H9 (cell line): Measurements from ENCODE around the gene CDKN2D. TPM values are rescaled to one million over a fixed set of nuclear protein-coding genes. Genes with fewer than 3 reads are reported as not detected.

Source experiments
- DNase-seq: peaks from one replicate; pipeline ENCODE4 v3.0.0-alpha.2; 2017
- H2AFZ ChIP-seq: one replicate; pipeline ENCODE4 v1.6.1; 2013; ENCODE audit warnings: mild to moderate bottlenecking, low read length, control low read depth, moderate library complexity
- H2AK5ac ChIP-seq: 2 replicates; pipeline ENCODE4 v1.6.1; 2013; ENCODE audit warnings: low read length, control low read depth, mixed read lengths; ENCODE audit not compliant: insufficient read length
- H2BK120ac ChIP-seq: one replicate; pipeline ENCODE4 v1.6.1; 2013; ENCODE audit warnings: low read depth, mild to moderate bottlenecking, low read length, control low read depth, inconsistent platforms; ENCODE audit not compliant: poor library complexity, severe bottlenecking
- H2BK12ac ChIP-seq: 2 replicates; pipeline ENCODE4 v1.6.1; 2013; ENCODE audit warnings: low read length, control low read depth, mixed read lengths, low read depth; ENCODE audit not compliant: insufficient read length
- H2BK15ac ChIP-seq: 2 replicates; pipeline ENCODE4 v1.6.1; 2013; ENCODE audit warnings: low read depth, low read length, control low read depth
- H2BK20ac ChIP-seq: one replicate; pipeline ENCODE4 v1.6.1; 2013; ENCODE audit warnings: low read depth, mild to moderate bottlenecking, low read length, control low read depth, inconsistent platforms; ENCODE audit not compliant: poor library complexity, severe bottlenecking
- H2BK5ac ChIP-seq: 2 replicates; pipeline ENCODE4 v1.6.1; 2013; ENCODE audit warnings: low read length, control low read depth, mixed read lengths; ENCODE audit not compliant: insufficient read length
- H3K14ac ChIP-seq: 2 replicates; pipeline ENCODE4 v1.6.1; 2013; ENCODE audit warnings: low read length, control low read depth; ENCODE audit not compliant: insufficient read depth
- H3K18ac ChIP-seq: 2 replicates; pipeline ENCODE4 v1.6.1; 2013; ENCODE audit warnings: low read depth, mild to moderate bottlenecking, mixed read lengths, low read length, control low read depth; ENCODE audit not compliant: insufficient read length
- H3K23ac ChIP-seq: 2 replicates; pipeline ENCODE4 v1.6.1; 2013; ENCODE audit warnings: low read length, control low read depth, mixed read lengths, low read depth; ENCODE audit not compliant: insufficient read length
- H3K23me2 ChIP-seq: 2 replicates; pipeline ENCODE4 v1.6.1; 2013; ENCODE audit warnings: low read depth, mild to moderate bottlenecking, mixed read lengths, low read length, control low read depth; ENCODE audit not compliant: insufficient read length, poor library complexity, severe bottlenecking
- H3K27ac ChIP-seq: 2 replicates; pipeline ENCODE4 v1.5.1; 2013; ENCODE audit warnings: low read length, control low read depth, mixed read lengths, low read depth; ENCODE audit not compliant: insufficient read length
- H3K27me3 ChIP-seq: 2 replicates; pipeline ENCODE4 v1.6.1; 2013; ENCODE audit warnings: low read length, control low read depth, inconsistent platforms; ENCODE audit not compliant: insufficient read depth
- H3K4ac ChIP-seq: 2 replicates; pipeline ENCODE4 v1.6.1; 2013; ENCODE audit warnings: low read depth, mild to moderate bottlenecking, control low read depth, inconsistent platforms, low read length, moderate library complexity
- H3K4me1 ChIP-seq: 2 replicates; pipeline ENCODE4 v1.6.1; 2013; ENCODE audit warnings: low read length, control low read depth, inconsistent platforms; ENCODE audit not compliant: insufficient read depth
- H3K4me2 ChIP-seq: 2 replicates; pipeline ENCODE4 v1.6.1; 2013; ENCODE audit warnings: low read length, control low read depth, mixed read lengths; ENCODE audit not compliant: insufficient read length, insufficient read depth
- H3K56ac ChIP-seq: 2 replicates; pipeline ENCODE4 v1.6.1; 2013; ENCODE audit warnings: low read depth, mild to moderate bottlenecking, mixed read lengths, low read length, control low read depth; ENCODE audit not compliant: insufficient read length
- H3K79me1 ChIP-seq: 2 replicates; pipeline ENCODE4 v1.6.1; 2013; ENCODE audit warnings: low read depth, mild to moderate bottlenecking, moderate library complexity, low read length, control low read depth, inconsistent platforms; ENCODE audit not compliant: insufficient read depth, poor library complexity, severe bottlenecking
- H3K79me2 ChIP-seq: 2 replicates; pipeline ENCODE4 v1.6.1; 2013; ENCODE audit warnings: low read length, control low read depth, inconsistent platforms; ENCODE audit not compliant: insufficient read depth
- H3K9ac ChIP-seq: 2 replicates; pipeline ENCODE4 v1.6.1; 2013; ENCODE audit warnings: low read length, control low read depth, mixed read lengths; ENCODE audit not compliant: insufficient read length; ENCODE audit errors: extremely low read depth
- H3K9me3 ChIP-seq: one replicate; pipeline ENCODE4 v1.6.1; 2013; ENCODE audit warnings: low read depth, low read length, inconsistent platforms; ENCODE audit not compliant: control insufficient read depth
- H3T11ph ChIP-seq: one replicate; pipeline ENCODE4 v1.6.1; 2013; ENCODE audit warnings: mild to moderate bottlenecking, low read length, control low read depth, inconsistent platforms
- H4K20me1 ChIP-seq: one replicate; pipeline ENCODE4 v1.6.1; 2013; ENCODE audit not compliant: control insufficient read depth, insufficient read length, insufficient read depth
- H4K5ac ChIP-seq: 2 replicates; pipeline ENCODE4 v1.6.1; 2013; ENCODE audit warnings: low read depth, mild to moderate bottlenecking, mixed read lengths, low read length, control low read depth; ENCODE audit not compliant: insufficient read length
- H4K8ac ChIP-seq: replicated peaks from 2 replicates; pipeline ENCODE4 v1.6.1; 2013; ENCODE audit warnings: low read length, control low read depth, mixed read lengths, low read depth; ENCODE audit not compliant: insufficient read length
- H4K91ac ChIP-seq: 2 replicates; pipeline ENCODE4 v1.6.1; 2013; ENCODE audit warnings: low read depth, mild to moderate bottlenecking, moderate library complexity, mixed read lengths, low read length, control low read depth; ENCODE audit not compliant: insufficient read length
- H3K27ac Mint-ChIP-seq, 3 experiments: 2 replicates in 2 of 3; 3 replicates in 1 of 3; pipeline ENCODE4 v1.8.0; 2020 to 2021; ENCODE audit warnings: mixed read lengths in 3 of 3, mild to moderate bottlenecking in 1 of 3, moderate library complexity in 1 of 3
- H3K27me3 Mint-ChIP-seq: 2 replicates; pipeline ENCODE4 v1.8.0; 2021; ENCODE audit warnings: low read depth, mild to moderate bottlenecking, moderate library complexity, mixed read lengths
- H3K36me3 Mint-ChIP-seq, 3 experiments: 2 replicates in 2 of 3; 3 replicates in 1 of 3; pipeline ENCODE4 v1.8.0; 2020 to 2021; ENCODE audit warnings: low read depth in 3 of 3, mixed read lengths in 3 of 3; ENCODE audit not compliant: insufficient read depth in 1 of 3
- H3K4me1 Mint-ChIP-seq, 2 experiments: 2 replicates each; pipeline ENCODE4 v1.8.0; 2020; ENCODE audit warnings: mixed read lengths in 2 of 2
- H3K4me3 Mint-ChIP-seq, 2 experiments: 2 replicates in 1 of 2; 3 replicates in 1 of 2; pipeline ENCODE4 v1.8.0; 2020 to 2021; ENCODE audit warnings: mild to moderate bottlenecking in 2 of 2, mixed read lengths in 2 of 2, moderate library complexity in 1 of 2
- H3K9me3 Mint-ChIP-seq, 2 experiments: 2 replicates in 1 of 2; 3 replicates in 1 of 2; pipeline ENCODE4 v1.8.0; 2020; ENCODE audit warnings: mild to moderate bottlenecking in 2 of 2, mixed read lengths in 2 of 2, moderate library complexity in 1 of 2
- WGBS: extraction: QIAGEN DNeasy Blood & Tissue Kit; methylation state at CpG from one replicate; pipeline ENCODE4 v1.1.7; 2013; ENCODE audit warnings: missing lambda C conversion rate, low lambda C conversion rate, mixed read lengths; ENCODE audit not compliant: insufficient read length; ENCODE audit errors: extremely low coverage; 5-methylcytosine and 5-hydroxymethylcytosine counted together
- total RNA-seq: library from RNA; stranded (reverse); gene quantifications from 2 replicates; pipeline ENCODE4 v1.2.1, GENCODE V29; 2021
- TF ChIP-seq, protein P1 (sequence below): fragments of 200-600 bp; sonication (generic); conservative IDR thresholded peaks from 3 replicates; pipeline ENCODE4 v1.8.0; 2021; ENCODE audit warnings: antibody characterized with exemption, mild to moderate bottlenecking

CDKN2D gene
- total RNA-seq, 1 experiment from 2014 or later: 2.8 TPM

DNA sequence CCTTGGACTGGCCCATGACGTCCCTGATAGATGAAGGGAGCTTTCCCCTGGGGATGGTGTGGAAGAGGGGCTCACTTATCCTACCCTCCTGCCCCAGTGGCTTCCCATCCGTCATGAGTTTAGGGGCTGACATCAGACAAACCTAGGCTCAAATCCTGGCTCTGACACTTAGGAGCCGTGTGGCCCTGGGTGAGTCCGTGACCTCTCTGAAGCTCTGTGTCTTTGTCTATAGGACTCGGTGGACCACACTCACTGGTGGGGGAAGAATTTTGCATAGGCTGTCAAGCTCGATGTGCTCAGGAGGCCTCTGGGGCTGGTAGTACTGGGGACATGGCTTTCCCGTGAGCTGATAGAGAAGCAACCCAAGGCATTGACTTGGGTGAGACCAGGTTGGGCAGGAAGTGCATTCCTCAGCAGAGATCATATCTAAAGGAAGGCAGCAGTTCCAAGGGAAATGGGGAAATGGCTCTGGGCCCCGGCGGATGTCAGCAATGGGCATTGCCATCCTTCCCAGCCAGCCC lies 35.7 kb upstream of the CDKN2D start:
- Histone ChIP-seq H2AK5ac (no peak overlapping the region), H2BK120ac (no peak overlapping the region), H4K20me1 (no peaks in the 10 kb centered on the region), H2BK5ac (no peak overlapping the region), H3K79me1 (no peaks in the 10 kb centered on the region), H2BK15ac (no peak overlapping the region), H4K8ac (no peak overlapping the region), H3T11ph (no peak overlapping the region), H3K79me2 (no peaks in the 10 kb centered on the region; the same call in 1 of the 2 replicates), H3K18ac (no peak overlapping the region), H3K9me3 (no peaks in the 10 kb centered on the region), H3K23me2 (peaks cover 11% of the 10 kb centered on the region), H2BK20ac (no peak overlapping the region), H2AFZ (no peak overlapping the region), H3K23ac (no peak overlapping the region), H3K4me1 (no peaks in the 10 kb centered on the region), H3K27ac (no peak overlapping the region), H3K14ac (no peak overlapping the region; the same call in 1 of the 2 replicates), H2BK12ac (no peak overlapping the region), H4K91ac (no peak overlapping the region), H3K27me3 (no peaks in the 10 kb centered on the region), H4K5ac (no peak overlapping the region), H3K9ac (no peak overlapping the region), H3K4me2 (no peak overlapping the region), H3K56ac (no peak overlapping the region), H3K4ac (no peak overlapping the region)
- Mint-ChIP-seq H3K27me3 (peaks cover 6% of the 10 kb centered on the region), H3K9me3 (no peaks in the 10 kb centered on the region), H3K4me3 (peak overlapping the region in 1 of 2 experiments; percentile 13; a peak in 2 of 5 replicates), H3K27ac (peak overlapping the region in 2 of 3 experiments; percentile 40 to 85; a peak in 3 of 7 replicates), H3K36me3 (no peaks in the 10 kb centered on the region; a peak in 1 of 7 replicates), H3K4me1 (peaks cover 16 to 18% of the 10 kb centered on the region in 2 experiments)
- TF ChIP-seq, protein P1, sequence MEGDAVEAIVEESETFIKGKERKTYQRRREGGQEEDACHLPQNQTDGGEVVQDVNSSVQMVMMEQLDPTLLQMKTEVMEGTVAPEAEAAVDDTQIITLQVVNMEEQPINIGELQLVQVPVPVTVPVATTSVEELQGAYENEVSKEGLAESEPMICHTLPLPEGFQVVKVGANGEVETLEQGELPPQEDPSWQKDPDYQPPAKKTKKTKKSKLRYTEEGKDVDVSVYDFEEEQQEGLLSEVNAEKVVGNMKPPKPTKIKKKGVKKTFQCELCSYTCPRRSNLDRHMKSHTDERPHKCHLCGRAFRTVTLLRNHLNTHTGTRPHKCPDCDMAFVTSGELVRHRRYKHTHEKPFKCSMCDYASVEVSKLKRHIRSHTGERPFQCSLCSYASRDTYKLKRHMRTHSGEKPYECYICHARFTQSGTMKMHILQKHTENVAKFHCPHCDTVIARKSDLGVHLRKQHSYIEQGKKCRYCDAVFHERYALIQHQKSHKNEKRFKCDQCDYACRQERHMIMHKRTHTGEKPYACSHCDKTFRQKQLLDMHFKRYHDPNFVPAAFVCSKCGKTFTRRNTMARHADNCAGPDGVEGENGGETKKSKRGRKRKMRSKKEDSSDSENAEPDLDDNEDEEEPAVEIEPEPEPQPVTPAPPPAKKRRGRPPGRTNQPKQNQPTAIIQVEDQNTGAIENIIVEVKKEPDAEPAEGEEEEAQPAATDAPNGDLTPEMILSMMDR: no peak
- no peak for DNase-seq
- no CpG with 5 or more reads among the region's 9 CpGs for WGBS
